Measurements from ENCODE around the gene KLHL34. TPM values are rescaled to one million over a fixed set of nuclear protein-coding genes. Genes with fewer than 3 reads are reported as not detected.

The KLHL34 gene
- total RNA-seq: 0.23 TPM in 2 replicates

- DNase-seq (ENCODE audit: low spot score): no peak
- no peak within 1 kb of the TSS for H3K27ac Mint-ChIP-seq
- no peaks in the 10 kb centered on the region for H3K9me3 Mint-ChIP-seq
- H3K4me3 Mint-ChIP-seq (ENCODE audit: low read depth): peak within 1 kb of the TSS; percentile 54
- intact Hi-C loops (cut with micrococcal nuclease): no loop called here
- H3K36me3 Mint-ChIP-seq (ENCODE audit: low read depth): no peaks in the 10 kb centered on the region
- H3K27me3 Mint-ChIP-seq (ENCODE audit: low read depth): peaks cover 13% of the 10 kb centered on the region
- H3K4me1 Mint-ChIP-seq (ENCODE audit: low read depth): no peaks in the 10 kb centered on the region
Measured at GRCh38 chrX:21658152-21658737, at the start of gene KLHL34. Gene KLHL34 (minus strand): TSS chrX:21658330. CDS start chrX:21657788, 542 bp downstream.

GRCh38 chrX:21705225-21705624 lies 47.1 kb upstream of the KLHL34 start:
- no peak overlapping the region for H3K27ac Mint-ChIP-seq

GRCh38 chrX:21702725-21703124 lies 44.6 kb upstream of the KLHL34 start:
- DNase-seq (ENCODE audit: low spot score): no peak
- Mint-ChIP-seq H3K27ac (no peak overlapping the region), H3K9me3 (no peaks in the 10 kb centered on the region), H3K4me1 (ENCODE audit: low read depth) (no peaks in the 10 kb centered on the region), H3K4me3 (ENCODE audit: low read depth) (no peak overlapping the region), H3K36me3 (ENCODE audit: low read depth) (no peaks in the 10 kb centered on the region), H3K27me3 (ENCODE audit: low read depth) (no peaks in the 10 kb centered on the region)
- intact Hi-C loops (cut with micrococcal nuclease): no loop called here

More at GRCh38 chrX:21705225-21705624, 47.1 kb upstream of the KLHL34 start:
- Mint-ChIP-seq H3K36me3 (ENCODE audit: low read depth) (no peaks in the 10 kb centered on the region), H3K9me3 (no peaks in the 10 kb centered on the region), H3K4me1 (ENCODE audit: low read depth) (no peaks in the 10 kb centered on the region), H3K4me3 (ENCODE audit: low read depth) (no peak overlapping the region), H3K27me3 (ENCODE audit: low read depth) (no peaks in the 10 kb centered on the region)
- DNase-seq (ENCODE audit: low spot score): no peak
- intact Hi-C loops (cut with micrococcal nuclease): no loop called here

- Mint-ChIP-seq H3K9me3 (no peaks in the 10 kb centered on the region), H3K36me3 (ENCODE audit: low read depth) (no peaks in the 10 kb centered on the region), H3K4me1 (ENCODE audit: low read depth) (no peaks in the 10 kb centered on the region), H3K27ac (no peak overlapping the region), H3K4me3 (ENCODE audit: low read depth) (no peak overlapping the region), H3K27me3 (ENCODE audit: low read depth) (no peaks in the 10 kb centered on the region)
- no peak for DNase-seq (ENCODE audit: low spot score)
- intact Hi-C loops (cut with micrococcal nuclease): no loop called here
Measured at GRCh38 chrX:21700967-21701366, 42.8 kb upstream of the KLHL34 start.

- intact Hi-C loops (cut with micrococcal nuclease): no loop called here
- Mint-ChIP-seq H3K27me3 (ENCODE audit: low read depth) (no peaks in the 10 kb centered on the region), H3K27ac (no peak overlapping the region), H3K4me1 (ENCODE audit: low read depth) (no peaks in the 10 kb centered on the region), H3K4me3 (ENCODE audit: low read depth) (no peak overlapping the region), H3K36me3 (ENCODE audit: low read depth) (no peaks in the 10 kb centered on the region), H3K9me3 (no peaks in the 10 kb centered on the region)
- DNase-seq (ENCODE audit: low spot score): no peak
Measured at GRCh38 chrX:21700275-21700674, 42.1 kb upstream of the KLHL34 start.

GRCh38 chrX:21699136-21699535 lies 41.0 kb upstream of the KLHL34 start:
- no peak for DNase-seq (ENCODE audit: low spot score)
- intact Hi-C loops (cut with micrococcal nuclease): no loop called here
- Mint-ChIP-seq H3K4me3 (ENCODE audit: low read depth) (no peak overlapping the region), H3K4me1 (ENCODE audit: low read depth) (no peaks in the 10 kb centered on the region), H3K36me3 (ENCODE audit: low read depth) (no peaks in the 10 kb centered on the region), H3K27ac (no peak overlapping the region), H3K27me3 (ENCODE audit: low read depth) (no peaks in the 10 kb centered on the region), H3K9me3 (no peaks in the 10 kb centered on the region)

GRCh38 chrX:21698272-21698671 lies 40.1 kb upstream of the KLHL34 start:
- no peaks in the 10 kb centered on the region for H3K9me3 Mint-ChIP-seq
- no peaks in the 10 kb centered on the region for H3K36me3 Mint-ChIP-seq (ENCODE audit: low read depth)
- H3K27ac Mint-ChIP-seq: no peak overlapping the region
- intact Hi-C loops (cut with micrococcal nuclease): no loop called here
- H3K27me3 Mint-ChIP-seq (ENCODE audit: low read depth): no peaks in the 10 kb centered on the region
- DNase-seq (ENCODE audit: low spot score): no peak
- no peak overlapping the region for H3K4me3 Mint-ChIP-seq (ENCODE audit: low read depth)
- no peaks in the 10 kb centered on the region for H3K4me1 Mint-ChIP-seq (ENCODE audit: low read depth)

GRCh38 chrX:21691512-21692018 lies 33.4 kb upstream of the KLHL34 start:
- Mint-ChIP-seq H3K27me3 (ENCODE audit: low read depth) (no peaks in the 10 kb centered on the region), H3K9me3 (no peaks in the 10 kb centered on the region), H3K4me3 (ENCODE audit: low read depth) (no peak overlapping the region), H3K36me3 (ENCODE audit: low read depth) (no peaks in the 10 kb centered on the region), H3K27ac (no peak overlapping the region), H3K4me1 (ENCODE audit: low read depth) (peaks cover 2% of the 10 kb centered on the region)
- no peak for DNase-seq (ENCODE audit: low spot score)
- intact Hi-C loops (cut with micrococcal nuclease): no loop called here

GRCh38 chrX:21683941-21684340 lies 25.8 kb upstream of the KLHL34 start:
- H3K27ac Mint-ChIP-seq: no peak overlapping the region
- H3K4me1 Mint-ChIP-seq (ENCODE audit: low read depth): no peaks in the 10 kb centered on the region
- H3K4me3 Mint-ChIP-seq (ENCODE audit: low read depth): no peak overlapping the region
- DNase-seq (ENCODE audit: low spot score): no peak
- no peaks in the 10 kb centered on the region for H3K27me3 Mint-ChIP-seq (ENCODE audit: low read depth)
- H3K36me3 Mint-ChIP-seq (ENCODE audit: low read depth): no peaks in the 10 kb centered on the region
- intact Hi-C loops (cut with micrococcal nuclease): no loop called here
- H3K9me3 Mint-ChIP-seq: no peaks in the 10 kb centered on the region

GRCh38 chrX:21678048-21678612 lies 20.0 kb upstream of the KLHL34 start:
- Mint-ChIP-seq H3K4me1 (ENCODE audit: low read depth) (peaks cover 1% of the 10 kb centered on the region), H3K4me3 (ENCODE audit: low read depth) (no peak overlapping the region), H3K9me3 (no peaks in the 10 kb centered on the region), H3K36me3 (ENCODE audit: low read depth) (no peaks in the 10 kb centered on the region), H3K27ac (no peak overlapping the region), H3K27me3 (ENCODE audit: low read depth) (no peaks in the 10 kb centered on the region)
- intact Hi-C loops (cut with micrococcal nuclease): no loop called here
- no peak for DNase-seq (ENCODE audit: low spot score)

- Mint-ChIP-seq H3K27me3 (ENCODE audit: low read depth) (no peaks in the 10 kb centered on the region), H3K9me3 (no peaks in the 10 kb centered on the region), H3K4me1 (ENCODE audit: low read depth) (peaks cover 1% of the 10 kb centered on the region), H3K36me3 (ENCODE audit: low read depth) (no peaks in the 10 kb centered on the region), H3K27ac (no peak overlapping the region), H3K4me3 (ENCODE audit: low read depth) (no peak overlapping the region)
- DNase-seq (ENCODE audit: low spot score): no peak
- intact Hi-C loops (cut with micrococcal nuclease): no loop called here
Measured at GRCh38 chrX:21675931-21676330, 17.8 kb upstream of the KLHL34 start.

GRCh38 chrX:21674430-21675186 lies 16.5 kb upstream of the KLHL34 start:
- Mint-ChIP-seq H3K4me1 (ENCODE audit: low read depth) (peaks cover 1% of the 10 kb centered on the region), H3K9me3 (no peaks in the 10 kb centered on the region), H3K27me3 (ENCODE audit: low read depth) (no peaks in the 10 kb centered on the region), H3K4me3 (ENCODE audit: low read depth) (no peak overlapping the region), H3K36me3 (ENCODE audit: low read depth) (no peaks in the 10 kb centered on the region), H3K27ac (no peak overlapping the region)
- no peak for DNase-seq (ENCODE audit: low spot score)
- intact Hi-C loops (cut with micrococcal nuclease): no loop called here

GRCh38 chrX:21666679-21667078 lies 8.5 kb upstream of the KLHL34 start:
- H3K9me3 Mint-ChIP-seq: no peaks in the 10 kb centered on the region
- H3K27ac Mint-ChIP-seq: no peak overlapping the region
- peaks cover 7% of the 10 kb centered on the region for H3K27me3 Mint-ChIP-seq (ENCODE audit: low read depth)
- H3K4me3 Mint-ChIP-seq (ENCODE audit: low read depth): no peak overlapping the region
- intact Hi-C loops (cut with micrococcal nuclease): no loop called here
- H3K36me3 Mint-ChIP-seq (ENCODE audit: low read depth): no peaks in the 10 kb centered on the region
- no peak for DNase-seq (ENCODE audit: low spot score)
- no peaks in the 10 kb centered on the region for H3K4me1 Mint-ChIP-seq (ENCODE audit: low read depth)
